ENCODE data around the gene IGSF21. TPM values are rescaled to one million over a fixed set of nuclear protein-coding genes. Genes with fewer than 3 reads are reported as not detected.

IGSF21 gene
- polyA plus RNA-seq, 1 of the 3 experiments (the other 2 are of a cell fraction) = not detected

DNA sequence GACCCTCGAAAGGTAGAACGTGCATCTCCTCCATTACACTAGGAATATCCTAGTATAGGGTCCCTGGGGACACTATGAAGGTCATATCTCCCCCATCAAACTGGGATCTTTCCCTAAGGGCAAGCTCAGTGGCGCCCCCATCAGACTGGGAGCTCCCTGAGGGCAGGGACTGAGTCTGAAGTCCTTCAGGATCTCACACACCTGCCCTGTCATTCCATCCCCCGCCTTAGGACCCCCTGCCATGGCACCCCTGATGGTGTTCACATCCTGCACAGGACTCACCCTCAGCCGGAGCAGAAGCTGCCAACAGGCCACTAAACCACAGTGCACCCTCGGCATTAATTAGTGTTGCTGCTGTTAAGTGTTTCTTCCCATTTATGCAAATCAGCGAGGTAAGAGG lies 50.4 kb downstream of the IGSF21 start:
- CTCF ChIA-PET = interaction anchor here (1.3 to 1.8 kb wide), 3 partner anchors 9 to 77 kb away, joined by 3 to 5 read pairs (median 3); no protein-coding TSS in a partner anchor
- H3K36me3 ChIP-seq (replicated peaks in 1 of 2; ENCODE audit: control insufficient read depth in 1 of 2, insufficient read depth in 2 of 2, low read length in 1 of 2) = no peaks in the 10 kb centered on the region
- H2AFZ ChIP-seq (ENCODE audit: low read depth) = no peak overlapping the region
- H3K27me3 ChIP-seq (ENCODE audit: insufficient read depth) = no peaks in the 10 kb centered on the region
- TF ChIP-seq RCOR1 (IDR thresholded peaks at IDR 0.05; ENCODE audit: low read length) = no peak
- no peak for TF ChIP-seq USF2 (IDR thresholded peaks at IDR 0.05; ENCODE audit: borderline replicate concordance, low read depth, low read length)
- TF ChIP-seq EP300 (IDR thresholded peaks at IDR 0.05; ENCODE audit: borderline replicate concordance in 1 of 2, low read depth in 1 of 2, low read length in 1 of 2) = no peak
- no peak for TF ChIP-seq NRF1 (IDR thresholded peaks at IDR 0.05; ENCODE audit: low read depth, low read length)
- no peak for TF ChIP-seq TCF12 (IDR thresholded peaks at IDR 0.05)
- no peak for TF ChIP-seq JUND (IDR thresholded peaks at IDR 0.05)
- TF ChIP-seq NFIC (IDR thresholded peaks at IDR 0.05; ENCODE audit: borderline replicate concordance) = no peak
- no peak for TF ChIP-seq ZBTB33 (IDR thresholded peaks at IDR 0.05; ENCODE audit: borderline replicate concordance, low read depth)
- TF ChIP-seq REST (IDR thresholded peaks at IDR 0.05; ENCODE audit: low read depth, low read length) = no peak
- TF ChIP-seq TEAD4 (IDR thresholded peaks at IDR 0.05; ENCODE audit: borderline replicate concordance, insufficient read depth) = no peak
- TF ChIP-seq ELF1 (IDR thresholded peaks at IDR 0.05) = no peak
- TF ChIP-seq, protein P1, sequence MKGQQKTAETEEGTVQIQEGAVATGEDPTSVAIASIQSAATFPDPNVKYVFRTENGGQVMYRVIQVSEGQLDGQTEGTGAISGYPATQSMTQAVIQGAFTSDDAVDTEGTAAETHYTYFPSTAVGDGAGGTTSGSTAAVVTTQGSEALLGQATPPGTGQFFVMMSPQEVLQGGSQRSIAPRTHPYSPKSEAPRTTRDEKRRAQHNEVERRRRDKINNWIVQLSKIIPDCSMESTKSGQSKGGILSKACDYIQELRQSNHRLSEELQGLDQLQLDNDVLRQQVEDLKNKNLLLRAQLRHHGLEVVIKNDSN (IDR thresholded peaks at IDR 0.05; ENCODE audit: borderline replicate concordance, low read depth) = no peak
- TF ChIP-seq YY1 (IDR thresholded peaks at IDR 0.05; ENCODE audit: low read depth) = no peak
- TF ChIP-seq RXRA (IDR thresholded peaks at IDR 0.05; ENCODE audit: borderline replicate concordance, low read depth) = no peak
- no peak for TF ChIP-seq SMC3 (IDR thresholded peaks at IDR 0.05; ENCODE audit: low read depth, low read length)
- TF ChIP-seq, protein P2, sequence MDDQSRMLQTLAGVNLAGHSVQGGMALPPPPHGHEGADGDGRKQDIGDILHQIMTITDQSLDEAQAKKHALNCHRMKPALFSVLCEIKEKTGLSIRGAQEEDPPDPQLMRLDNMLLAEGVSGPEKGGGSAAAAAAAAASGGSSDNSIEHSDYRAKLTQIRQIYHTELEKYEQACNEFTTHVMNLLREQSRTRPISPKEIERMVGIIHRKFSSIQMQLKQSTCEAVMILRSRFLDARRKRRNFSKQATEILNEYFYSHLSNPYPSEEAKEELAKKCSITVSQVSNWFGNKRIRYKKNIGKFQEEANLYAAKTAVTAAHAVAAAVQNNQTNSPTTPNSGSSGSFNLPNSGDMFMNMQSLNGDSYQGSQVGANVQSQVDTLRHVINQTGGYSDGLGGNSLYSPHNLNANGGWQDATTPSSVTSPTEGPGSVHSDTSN (IDR thresholded peaks at IDR 0.05) = no peak
- TF ChIP-seq POLR2AphosphoS5 (IDR thresholded peaks at IDR 0.05; ENCODE audit: low read depth, low read length) = no peak
- TF ChIP-seq RAD21 (IDR thresholded peaks at IDR 0.05; ENCODE audit: low read length) = no peak
- no peak overlapping the region for H3K4me2 ChIP-seq
- no peaks in the 10 kb centered on the region for H4K20me1 ChIP-seq (ENCODE audit: insufficient read depth)
- H3K4me1 ChIP-seq (ENCODE audit: control insufficient read depth in 1 of 2, insufficient read depth in 2 of 2, low read depth in 1 of 2, low read length in 1 of 2) = peaks cover 0 to 5% of the 10 kb centered on the region in 2 experiments; a peak in 1 of 4 replicates
- no peak overlapping the region for H3K27ac ChIP-seq (ENCODE audit: low read depth in 2 of 2, low read length in 1 of 2)
- DNase-seq = no peak
- WGBS (ENCODE audit: low lambda C conversion rate) = 47% methylated on average over 3 of the region's 7 CpGs
- no peaks in the 10 kb centered on the region for H3K9me3 ChIP-seq
- H3K9me2 ChIP-seq = no peaks in the 10 kb centered on the region
- no peaks in the 10 kb centered on the region for H3F3A ChIP-seq (replicated peaks; ENCODE audit: insufficient read depth)
- no peak overlapping the region for H3K4me3 ChIP-seq (ENCODE audit: low read depth in 2 of 2, low read length in 1 of 2)
- H3K79me2 ChIP-seq (ENCODE audit: insufficient read depth) = no peaks in the 10 kb centered on the region
- no peak overlapping the region for H3K9ac ChIP-seq
- POLR2A ChIA-PET = no interaction called here
